Caki2 (cell line): ENCODE measurements around the gene LRP1B. TPM values are rescaled to one million over a fixed set of nuclear protein-coding genes. Genes with fewer than 3 reads are reported as not detected.

Experiments used
- DNase-seq: peaks from one replicate; pipeline ENCODE4 v3.0.0-alpha.2; 2015; ENCODE audit warnings: low read depth
- in situ Hi-C: cut with HindIII; loops from 2 replicates; pipeline ENCODE4 v1.10.0; 2016; ENCODE audit warnings: low sequenced_read_pairs, low pct_unique_long_range_greater_than_20kb, mixed read lengths
- total RNA-seq: library from RNA; depleted of rRNA; stranded (reverse); fragments of >200 nt; shearing (Covaris generic); gene quantifications from 2 replicates; pipeline ENCODE4 v1.2.3, GENCODE V29; 2014; ENCODE audit warnings: low replicate concordance

Gene LRP1B
- total RNA-seq, 1 experiment from 2014 or later = 0.14 TPM

- DNase-seq = no peak
- in situ Hi-C loops = no loop called here
Observed at GRCh38 chr2:141748616-141749015, 382.2 kb downstream of the LRP1B start.

GRCh38 chr2:141741652-141742051 is 389.2 kb downstream of the LRP1B start:
- in situ Hi-C loops = no loop called here
- DNase-seq = no peak

- DNase-seq = no peak
- in situ Hi-C loops = no loop called here
Observed at GRCh38 chr2:141737492-141738255, 393.1 kb downstream of the LRP1B start.

GRCh38 chr2:141736466-141736865 is 394.4 kb downstream of the LRP1B start:
- DNase-seq = no peak
- in situ Hi-C loops = no loop called here

- in situ Hi-C loops = no loop called here
- no peak for DNase-seq
Observed at GRCh38 chr2:141728886-141729285, 401.9 kb downstream of the LRP1B start.

GRCh38 chr2:141728142-141728541 is 402.7 kb downstream of the LRP1B start:
- no peak for DNase-seq
- in situ Hi-C loops = no loop called here

GRCh38 chr2:141724426-141724825 is 406.4 kb downstream of the LRP1B start:
- in situ Hi-C loops = no loop called here
- DNase-seq = no peak

- no peak for DNase-seq
- in situ Hi-C loops = no loop called here
Observed at GRCh38 chr2:141723814-141724213, 407.0 kb downstream of the LRP1B start.

- DNase-seq = no peak
- in situ Hi-C loops = no loop called here
Observed at GRCh38 chr2:141720476-141720875, 410.3 kb downstream of the LRP1B start.

GRCh38 chr2:141714496-141714895 is 416.3 kb downstream of the LRP1B start:
- in situ Hi-C loops = no loop called here
- DNase-seq = no peak

- DNase-seq = no peak
- in situ Hi-C loops = no loop called here
Observed at GRCh38 chr2:141711627-141712026, 419.2 kb downstream of the LRP1B start.

GRCh38 chr2:141710589-141711239 is 420.1 kb downstream of the LRP1B start:
- in situ Hi-C loops = no loop called here
- no peak for DNase-seq

- no peak for DNase-seq
- in situ Hi-C loops = no loop called here
Observed at GRCh38 chr2:141709756-141710155, 421.1 kb downstream of the LRP1B start.

- in situ Hi-C loops = no loop called here
- no peak for DNase-seq
Observed at GRCh38 chr2:141707486-141707885, 423.3 kb downstream of the LRP1B start.

- no peak for DNase-seq
- in situ Hi-C loops = no loop called here
Observed at GRCh38 chr2:141704541-141704940, 426.3 kb downstream of the LRP1B start.

GRCh38 chr2:141703501-141703900 is 427.3 kb downstream of the LRP1B start:
- in situ Hi-C loops = no loop called here
- DNase-seq = no peak

- in situ Hi-C loops = no loop called here
- DNase-seq = no peak
Observed at GRCh38 chr2:141701618-141702017, 429.2 kb downstream of the LRP1B start.

GRCh38 chr2:141699573-141699972 is 431.2 kb downstream of the LRP1B start:
- in situ Hi-C loops = no loop called here
- DNase-seq = no peak

GRCh38 chr2:141698500-141698899 is 432.3 kb downstream of the LRP1B start:
- no peak for DNase-seq
- in situ Hi-C loops = no loop called here

GRCh38 chr2:141697035-141697434 is 433.8 kb downstream of the LRP1B start:
- in situ Hi-C loops = no loop called here
- no peak for DNase-seq
